Measurements from ENCODE around the gene NFAM1. TPM values are rescaled to one million over a fixed set of nuclear protein-coding genes. Genes with fewer than 3 reads are reported as not detected.

Gene NFAM1
- total RNA-seq, 1 donor from 2014 or later, result 0.19 TPM

DNA sequence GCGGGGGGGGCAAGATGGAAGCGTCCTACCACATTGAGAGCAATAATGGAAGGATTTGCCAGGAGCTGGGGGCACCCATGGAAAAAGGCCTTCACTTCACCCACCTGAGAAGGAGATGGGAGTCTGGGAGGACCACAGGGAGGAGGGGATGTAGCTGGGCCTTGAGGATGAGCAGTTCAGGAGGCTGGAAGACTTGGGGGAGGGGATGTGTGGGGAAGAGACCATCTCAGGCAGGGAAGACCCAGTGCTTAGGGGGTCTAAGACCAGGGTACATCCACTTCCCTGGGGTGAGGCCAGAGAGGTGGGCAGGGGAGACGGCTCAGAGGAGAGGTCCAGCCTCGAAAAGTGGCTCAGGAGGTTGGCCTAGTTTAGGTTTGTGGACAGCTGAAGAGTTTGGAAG lies 90.4 kb downstream of the NFAM1 start:
- Histone ChIP-seq H3K9me3 (ENCODE audit: low read depth) (no peaks in the 10 kb centered on the region), H3F3A (ENCODE audit: low read depth) (peaks cover 60% of the 10 kb centered on the region), H3K4me3 (no peak overlapping the region), H3K36me3 (no peaks in the 10 kb centered on the region), H3K9ac (no peak overlapping the region), H3K4me1 (peaks cover 45% of the 10 kb centered on the region), H4K20me1 (ENCODE audit: low read depth) (peaks cover 41% of the 10 kb centered on the region), H2AFZ (replicated peaks) (no peak overlapping the region), H3K79me2 (ENCODE audit: low read depth) (peaks cover 16% of the 10 kb centered on the region), H3K4me2 (peak overlapping the region; percentile 78), H3K27me3 (no peaks in the 10 kb centered on the region), H3K27ac (no peak overlapping the region)
- no peaks in the 10 kb centered on the region for H3K9me3 Mint-ChIP-seq
- peaks cover 47% of the 10 kb centered on the region for H3K4me1 Mint-ChIP-seq
- no peaks in the 10 kb centered on the region for H3K36me3 Mint-ChIP-seq
- TF ChIP-seq EZH2phosphoT487 (IDR thresholded peaks at IDR 0.05) (no peak), EZH2 (IDR thresholded peaks at IDR 0.05) (no peak)
- TF ChIP-seq, protein P1, sequence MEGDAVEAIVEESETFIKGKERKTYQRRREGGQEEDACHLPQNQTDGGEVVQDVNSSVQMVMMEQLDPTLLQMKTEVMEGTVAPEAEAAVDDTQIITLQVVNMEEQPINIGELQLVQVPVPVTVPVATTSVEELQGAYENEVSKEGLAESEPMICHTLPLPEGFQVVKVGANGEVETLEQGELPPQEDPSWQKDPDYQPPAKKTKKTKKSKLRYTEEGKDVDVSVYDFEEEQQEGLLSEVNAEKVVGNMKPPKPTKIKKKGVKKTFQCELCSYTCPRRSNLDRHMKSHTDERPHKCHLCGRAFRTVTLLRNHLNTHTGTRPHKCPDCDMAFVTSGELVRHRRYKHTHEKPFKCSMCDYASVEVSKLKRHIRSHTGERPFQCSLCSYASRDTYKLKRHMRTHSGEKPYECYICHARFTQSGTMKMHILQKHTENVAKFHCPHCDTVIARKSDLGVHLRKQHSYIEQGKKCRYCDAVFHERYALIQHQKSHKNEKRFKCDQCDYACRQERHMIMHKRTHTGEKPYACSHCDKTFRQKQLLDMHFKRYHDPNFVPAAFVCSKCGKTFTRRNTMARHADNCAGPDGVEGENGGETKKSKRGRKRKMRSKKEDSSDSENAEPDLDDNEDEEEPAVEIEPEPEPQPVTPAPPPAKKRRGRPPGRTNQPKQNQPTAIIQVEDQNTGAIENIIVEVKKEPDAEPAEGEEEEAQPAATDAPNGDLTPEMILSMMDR (IDR thresholded peaks at IDR 0.05), result no peak
- H3K4me3 Mint-ChIP-seq, result peak overlapping the region; percentile 84
- no peak for DNase-seq (ENCODE audit: low spot score)
- H3K27me3 Mint-ChIP-seq (ENCODE audit: insufficient read depth, low read depth), result peaks cover 12% of the 10 kb centered on the region
- H3K27ac Mint-ChIP-seq, result peak overlapping the region; percentile 74

DNA sequence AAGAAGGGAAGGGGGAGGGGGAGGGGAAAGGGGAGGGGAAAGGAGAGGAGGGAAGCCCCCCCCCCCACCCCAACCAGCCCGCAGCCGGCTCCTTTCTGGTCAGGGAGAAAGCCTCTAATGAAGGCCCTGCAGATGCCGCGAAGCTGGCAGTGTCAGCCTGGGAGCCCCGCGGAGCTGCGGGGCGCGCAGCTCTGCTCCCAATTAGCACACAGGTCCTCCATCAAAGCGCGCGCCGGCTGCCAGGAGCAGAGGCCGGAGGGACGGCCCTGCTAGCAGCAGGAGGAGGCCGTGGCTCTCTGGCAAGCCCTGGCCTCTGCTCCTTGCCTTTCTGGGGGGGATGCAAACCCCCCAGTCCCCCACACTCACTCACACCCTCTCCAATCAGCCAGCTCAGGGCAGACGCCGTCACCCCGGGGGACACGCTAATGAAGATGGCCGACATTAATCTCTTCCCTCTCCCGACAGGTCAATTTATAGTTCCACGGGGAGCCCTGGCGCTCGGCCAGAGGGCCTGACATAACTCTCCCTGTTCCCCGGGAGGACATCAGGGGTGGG lies 91.3 kb downstream of the NFAM1 start:
- Mint-ChIP-seq H3K4me3 (peak overlapping the region; percentile 78), H3K9me3 (no peaks in the 10 kb centered on the region), H3K36me3 (no peaks in the 10 kb centered on the region), H3K4me1 (peaks cover 50% of the 10 kb centered on the region), H3K27me3 (ENCODE audit: insufficient read depth, low read depth) (peaks cover 6% of the 10 kb centered on the region), H3K27ac (peak overlapping the region; percentile 54)
- peak; percentile 85 for DNase-seq (ENCODE audit: low spot score)
- Histone ChIP-seq H3F3A (ENCODE audit: low read depth) (peaks cover 55% of the 10 kb centered on the region), H2AFZ (replicated peaks) (no peak overlapping the region), H3K9me3 (ENCODE audit: low read depth) (no peaks in the 10 kb centered on the region), H4K20me1 (ENCODE audit: low read depth) (peaks cover 50% of the 10 kb centered on the region), H3K79me2 (ENCODE audit: low read depth) (peaks cover 16% of the 10 kb centered on the region), H3K27ac (no peak overlapping the region), H3K4me1 (peaks cover 45% of the 10 kb centered on the region), H3K36me3 (no peaks in the 10 kb centered on the region), H3K9ac (no peak overlapping the region), H3K4me2 (peak overlapping the region; percentile 78), H3K27me3 (no peaks in the 10 kb centered on the region), H3K4me3 (peak overlapping the region; percentile 27)
- no peak for TF ChIP-seq EZH2phosphoT487 (IDR thresholded peaks at IDR 0.05)
- no peak for TF ChIP-seq EZH2 (IDR thresholded peaks at IDR 0.05)
- TF ChIP-seq, protein P1 (IDR thresholded peaks at IDR 0.05), result no peak

DNA sequence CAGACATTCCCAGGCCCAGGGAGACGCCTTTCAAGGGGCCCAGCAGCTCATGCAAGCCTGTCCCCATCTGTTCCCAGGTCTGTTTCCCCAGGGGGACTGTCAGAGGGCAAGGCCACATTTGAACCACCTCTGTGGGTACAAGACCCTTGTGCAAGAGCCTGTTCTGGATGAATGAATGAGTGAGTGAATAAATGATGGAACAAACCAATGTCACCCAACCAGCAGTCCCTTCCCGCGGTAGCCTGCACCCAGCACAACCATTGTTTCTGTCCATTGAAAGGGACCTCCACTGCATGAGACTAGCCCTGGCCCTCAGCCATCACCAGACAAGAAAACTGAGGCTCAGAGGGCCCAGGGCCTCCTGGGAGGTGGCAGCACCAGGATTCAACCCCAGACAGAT lies 92.1 kb downstream of the NFAM1 start:
- TF ChIP-seq, protein P1 (IDR thresholded peaks at IDR 0.05), result no peak
- TF ChIP-seq EZH2 (IDR thresholded peaks at IDR 0.05) (no peak), EZH2phosphoT487 (IDR thresholded peaks at IDR 0.05) (no peak)
- no peaks in the 10 kb centered on the region for H3K27me3 ChIP-seq
- H3K9ac ChIP-seq, result no peak overlapping the region
- Mint-ChIP-seq H3K36me3 (no peaks in the 10 kb centered on the region), H3K9me3 (no peaks in the 10 kb centered on the region), H3K4me1 (peaks cover 53% of the 10 kb centered on the region), H3K27ac (no peak overlapping the region), H3K4me3 (peak overlapping the region; percentile 55), H3K27me3 (ENCODE audit: insufficient read depth, low read depth) (peaks cover 9% of the 10 kb centered on the region)
- H3K4me3 ChIP-seq, result no peak overlapping the region
- H3K4me2 ChIP-seq, result peak overlapping the region; percentile 78
- H4K20me1 ChIP-seq (ENCODE audit: low read depth), result peaks cover 56% of the 10 kb centered on the region
- peaks cover 50% of the 10 kb centered on the region for H3F3A ChIP-seq (ENCODE audit: low read depth)
- H3K36me3 ChIP-seq, result no peaks in the 10 kb centered on the region
- no peak overlapping the region for H2AFZ ChIP-seq (replicated peaks)
- H3K79me2 ChIP-seq (ENCODE audit: low read depth), result peaks cover 16% of the 10 kb centered on the region
- no peaks in the 10 kb centered on the region for H3K9me3 ChIP-seq (ENCODE audit: low read depth)
- no peak for DNase-seq (ENCODE audit: low spot score)
- no peak overlapping the region for H3K27ac ChIP-seq
- H3K4me1 ChIP-seq, result peaks cover 45% of the 10 kb centered on the region

Data from neural progenitor cell (in vitro differentiated cells).